HG02798 (cell line): Measurements from ENCODE around the gene PXYLP1.
A peak's percentile ranks its signal among the peaks of the same experiment; 100 is the strongest.
"Not testable (repeated sequence)": the region's sequence is repeated elsewhere in the genome, so short reads cannot be mapped to it uniquely, and the experiment has no call there.

Experiments used
- ATAC-seq: cut with Tn5 transposase; IDR thresholded peaks from one replicate; pipeline ENCODE4 v1.9.1; 2021; ENCODE audit warnings: mild to moderate bottlenecking; ENCODE audit not compliant: unreplicated experiment, poor library complexity

Gene PXYLP1

GRCh38 chr3:141314415-141314814 lies 82.8 kb downstream of the PXYLP1 start:
- not testable (repeated sequence) for ATAC-seq

GRCh38 chr3:141316851-141317250 lies 85.2 kb downstream of the PXYLP1 start:
- ATAC-seq, result no peak

GRCh38 chr3:141320399-141321108 lies 88.9 kb downstream of the PXYLP1 start:
- ATAC-seq, result no peak

DNA sequence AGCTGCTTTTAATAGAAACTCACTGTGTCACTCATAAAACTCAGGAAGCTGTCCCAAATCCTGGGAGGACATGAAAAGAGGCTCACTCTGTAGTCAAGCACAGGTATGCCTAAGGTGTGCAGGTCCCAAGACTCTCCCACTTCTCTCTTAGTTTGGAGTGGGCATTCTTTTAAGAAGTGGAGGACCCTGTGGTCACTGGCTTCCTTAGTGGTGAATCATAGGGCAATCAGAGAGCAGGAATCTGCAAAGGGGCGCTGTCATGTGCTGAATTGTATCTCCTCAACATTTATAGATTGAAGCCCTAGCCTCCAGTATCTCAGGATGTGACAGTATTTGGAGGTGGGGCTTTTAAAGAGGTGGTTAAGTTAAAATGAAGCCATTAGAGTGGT lies 89.5 kb downstream of the PXYLP1 start:
- no peak for ATAC-seq

DNA sequence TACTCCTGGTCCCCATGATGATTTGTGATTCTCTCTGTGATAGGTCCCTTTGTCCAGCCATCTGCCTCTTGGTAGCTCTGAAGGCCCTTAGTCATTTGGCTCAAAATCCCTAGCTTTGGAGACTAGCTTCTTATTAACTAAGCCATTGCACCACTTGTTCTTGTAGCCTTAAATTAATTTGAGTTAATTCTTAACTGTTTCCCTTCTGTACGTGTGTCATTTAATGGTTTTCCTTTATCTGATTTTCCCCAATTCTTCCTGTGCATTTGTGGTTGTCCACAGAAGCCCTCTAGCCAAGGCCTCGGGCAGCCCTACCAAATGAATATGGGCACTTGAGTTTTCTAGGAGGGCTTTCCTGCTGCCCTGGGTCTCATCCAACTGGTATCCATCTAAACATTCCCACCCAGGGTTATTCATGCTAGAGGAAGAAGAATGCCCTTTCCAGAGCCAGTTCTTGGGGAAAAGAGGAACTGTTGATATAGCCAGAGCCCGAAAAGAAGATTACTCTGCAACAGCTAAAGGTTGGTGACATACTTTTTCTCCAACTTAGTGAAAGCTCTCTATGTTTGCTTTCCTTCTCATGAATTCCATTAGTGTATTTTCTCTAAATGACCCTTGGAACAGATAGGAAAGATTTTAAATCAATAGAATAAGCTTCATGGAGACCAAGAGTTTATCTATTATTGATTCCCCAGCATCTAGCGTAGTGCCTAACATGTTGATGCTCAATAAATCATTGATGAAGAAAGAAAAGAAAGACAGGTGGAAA lies 92.5 kb downstream of the PXYLP1 start:
- no peak for ATAC-seq

DNA sequence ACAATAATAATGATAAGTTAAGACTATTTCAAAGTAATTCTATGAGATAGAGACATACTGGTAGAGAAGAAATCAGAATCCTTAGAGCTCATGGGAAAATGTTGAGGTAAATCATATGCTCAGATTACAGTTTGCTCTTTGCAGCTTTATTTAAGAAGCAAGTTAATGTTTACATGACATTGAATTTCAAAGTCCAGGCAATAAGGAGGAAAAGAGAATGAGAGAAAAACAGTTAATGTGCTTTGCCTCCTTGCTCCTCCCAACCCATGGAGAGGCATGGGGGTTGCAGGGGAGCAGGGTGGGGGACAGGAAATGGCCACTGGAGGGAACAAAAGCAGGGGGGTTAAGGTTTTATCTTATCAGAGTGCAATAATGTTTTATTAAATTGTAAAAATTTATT lies 94.5 kb downstream of the PXYLP1 start:
- no peak for ATAC-seq

DNA sequence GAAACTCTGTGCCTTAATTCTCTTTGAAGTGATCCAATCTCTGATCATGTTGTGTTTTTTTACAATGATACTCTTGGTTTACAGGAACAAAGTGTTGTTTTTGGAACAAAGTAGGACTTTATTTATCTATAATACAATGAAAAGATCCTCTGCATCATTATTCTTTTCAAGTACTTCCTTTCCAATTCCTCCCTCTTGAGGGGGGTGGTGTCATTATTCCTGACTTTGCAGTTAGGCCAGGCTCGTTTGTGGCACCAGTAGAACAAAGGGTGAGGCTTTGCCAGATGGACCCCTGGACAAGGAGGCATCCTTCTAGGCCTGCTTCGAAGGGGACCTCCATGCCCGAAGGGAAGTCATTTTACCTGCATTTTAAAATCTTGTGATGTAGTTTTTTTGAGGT lies 95.0 kb downstream of the PXYLP1 start:
- ATAC-seq, result no peak

GRCh38 chr3:141328286-141329166 lies 96.9 kb downstream of the PXYLP1 start:
- ATAC-seq, result peak; percentile 72

DNA sequence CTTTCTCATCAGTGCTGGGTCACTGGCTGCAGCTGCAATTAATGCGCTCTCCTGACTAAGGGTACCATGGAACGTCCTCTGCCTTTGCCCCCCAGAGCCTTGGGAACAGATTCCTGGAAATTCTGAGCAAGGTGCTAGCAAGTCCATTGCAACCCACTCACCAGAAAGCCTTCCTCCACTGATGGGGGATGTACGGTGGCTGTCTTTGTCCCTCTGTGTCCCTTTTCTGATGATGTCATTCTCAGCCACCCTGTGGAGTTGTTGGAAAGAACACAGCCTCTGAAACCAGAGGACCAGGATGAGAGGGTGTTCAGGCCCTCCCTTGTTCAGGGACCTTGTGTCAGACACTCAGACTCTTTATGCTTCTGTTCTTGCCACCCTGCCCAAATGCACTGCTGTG lies 98.6 kb downstream of the PXYLP1 start:
- no peak for ATAC-seq

DNA sequence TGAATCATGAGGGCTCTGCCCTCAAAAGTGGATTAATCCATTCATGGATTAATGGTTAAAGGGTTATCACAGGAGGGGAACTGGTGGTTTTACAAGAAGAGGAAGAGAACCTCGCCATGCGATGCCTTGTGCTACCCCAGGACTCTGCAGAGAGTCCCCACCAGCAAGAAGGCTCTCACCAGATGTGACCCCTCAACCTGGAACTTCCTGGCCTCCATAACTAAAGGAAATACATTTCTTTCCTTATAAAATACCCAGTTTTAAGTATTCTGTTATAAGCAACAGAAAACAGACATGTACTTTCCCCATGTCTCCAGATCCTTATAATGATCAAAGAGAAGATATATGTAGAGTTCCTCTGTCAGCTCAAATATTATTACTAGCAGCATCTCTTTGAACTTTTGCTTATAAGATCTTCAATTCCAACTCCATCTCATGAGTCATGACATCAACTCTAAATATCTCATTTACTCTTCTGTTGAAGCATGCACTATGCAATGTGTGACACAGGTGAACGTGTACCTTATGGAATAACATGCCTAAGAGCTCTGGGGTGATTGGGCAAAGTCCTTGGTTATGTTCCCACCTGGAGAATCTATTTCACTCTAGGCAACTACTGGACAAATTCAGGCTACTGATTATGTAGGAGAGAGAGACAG lies 99.2 kb downstream of the PXYLP1 start:
- ATAC-seq, result no peak

- no peak for ATAC-seq
Observed at GRCh38 chr3:141331377-141332318, 100.0 kb downstream of the PXYLP1 start.

DNA sequence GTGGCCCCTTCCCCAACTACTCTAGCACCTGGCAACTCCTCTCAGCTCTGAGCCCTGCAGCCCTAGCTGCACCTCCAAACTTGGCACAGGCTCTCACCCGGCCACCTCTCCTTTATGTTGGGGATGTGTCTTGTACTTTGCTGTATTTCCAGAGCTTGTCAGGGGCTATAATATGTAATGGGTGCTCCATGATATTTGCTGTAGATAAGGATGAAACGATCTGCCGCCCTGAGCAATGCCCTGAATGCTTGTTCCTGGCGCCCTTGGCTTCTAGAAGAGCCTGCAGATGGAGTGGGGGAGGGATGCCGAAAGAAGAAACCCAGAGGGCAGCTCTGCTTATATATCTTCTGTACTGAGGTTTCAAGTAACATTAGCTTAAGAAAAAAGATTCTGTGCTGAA lies 100.8 kb downstream of the PXYLP1 start:
- ATAC-seq, result no peak

- ATAC-seq, result no peak
Observed at GRCh38 chr3:141333836-141334626, 102.4 kb downstream of the PXYLP1 start.

GRCh38 chr3:141334627-141335250 lies 103.1 kb downstream of the PXYLP1 start:
- no peak for ATAC-seq

- ATAC-seq, result no peak
Observed at GRCh38 chr3:141335531-141336061, 104.0 kb downstream of the PXYLP1 start.

- peak; percentile 86 for ATAC-seq
Observed at GRCh38 chr3:141336672-141337522, 105.3 kb downstream of the PXYLP1 start.

GRCh38 chr3:141337523-141337854 lies 105.9 kb downstream of the PXYLP1 start:
- ATAC-seq, result no peak
